Subcutaneous adipose tissue (tissue), 4 donors: ENCODE measurements around the gene USP10. TPM values are rescaled to one million over a fixed set of nuclear protein-coding genes. Genes with fewer than 3 reads are reported as not detected.

ENCODE experiments used
- CTCF ChIP-seq: fragments of 450-650 bp; IDR thresholded peaks from one replicate; pipeline ENCODE4 v1.5.1; 2016; ENCODE audit warnings: low read depth, mild to moderate bottlenecking, control low read depth, antibody characterized with exemption, moderate library complexity
- total RNA-seq, 4 donors: library from RNA; depleted of rRNA; stranded (reverse); fragments of >200 nt; gene quantifications; one replicate each; pipeline ENCODE4 v1.1.0, GENCODE V29; 2016

USP10 gene
- total RNA-seq, 4 donors from 2014 or later: 29.7 to 85.1 (median 43.5) TPM

GRCh38 chr16:84716740-84717139, 16.9 kb downstream of the USP10 start:
- TF ChIP-seq CTCF: no peak

- TF ChIP-seq CTCF: no peak
These were observed 17.7 kb downstream of the USP10 start for GRCh38 chr16:84717484-84717883.

- TF ChIP-seq CTCF: no peak
These were observed 20.4 kb downstream of the USP10 start for GRCh38 chr16:84720177-84720579.

DNA sequence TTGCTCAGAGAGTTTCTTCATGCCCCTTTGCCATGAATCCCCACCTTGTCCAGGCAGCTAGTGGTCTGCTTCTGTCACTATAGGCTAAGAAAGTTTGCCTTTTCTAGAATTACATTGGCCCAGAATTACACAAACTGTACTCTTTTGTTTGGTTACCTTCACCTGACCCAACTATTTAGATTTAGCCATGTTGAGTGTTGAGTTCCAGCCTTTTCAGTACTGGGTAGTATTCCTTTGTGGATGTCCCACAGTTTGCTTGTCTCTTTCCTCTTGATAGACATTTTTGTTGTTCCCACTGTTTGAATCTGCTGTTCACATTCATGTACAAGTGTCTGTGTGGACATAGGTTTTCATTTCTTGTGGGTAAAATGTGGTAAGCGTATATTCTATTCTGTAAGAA, 22.3 kb downstream of the USP10 start:
- TF ChIP-seq CTCF: no peak

DNA sequence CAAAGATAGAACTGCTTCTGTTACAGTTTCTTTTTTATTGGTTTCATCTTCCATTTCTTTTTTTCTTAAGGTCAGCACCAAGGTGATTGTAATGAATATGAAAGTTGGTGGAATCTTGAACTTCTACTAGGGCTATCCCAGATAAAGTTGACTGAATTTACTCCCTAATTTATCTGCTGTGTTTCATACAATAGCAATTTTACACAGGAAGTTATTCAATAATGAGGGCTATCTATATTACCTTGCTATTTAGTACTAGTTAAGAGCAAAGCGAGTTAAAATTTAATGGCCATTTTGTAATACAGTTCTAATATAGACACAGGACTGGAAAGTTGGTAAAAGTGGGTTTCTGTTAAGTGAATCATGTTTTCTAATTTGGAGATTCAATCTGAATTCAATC, 24.1 kb downstream of the USP10 start:
- no peak for TF ChIP-seq CTCF

DNA sequence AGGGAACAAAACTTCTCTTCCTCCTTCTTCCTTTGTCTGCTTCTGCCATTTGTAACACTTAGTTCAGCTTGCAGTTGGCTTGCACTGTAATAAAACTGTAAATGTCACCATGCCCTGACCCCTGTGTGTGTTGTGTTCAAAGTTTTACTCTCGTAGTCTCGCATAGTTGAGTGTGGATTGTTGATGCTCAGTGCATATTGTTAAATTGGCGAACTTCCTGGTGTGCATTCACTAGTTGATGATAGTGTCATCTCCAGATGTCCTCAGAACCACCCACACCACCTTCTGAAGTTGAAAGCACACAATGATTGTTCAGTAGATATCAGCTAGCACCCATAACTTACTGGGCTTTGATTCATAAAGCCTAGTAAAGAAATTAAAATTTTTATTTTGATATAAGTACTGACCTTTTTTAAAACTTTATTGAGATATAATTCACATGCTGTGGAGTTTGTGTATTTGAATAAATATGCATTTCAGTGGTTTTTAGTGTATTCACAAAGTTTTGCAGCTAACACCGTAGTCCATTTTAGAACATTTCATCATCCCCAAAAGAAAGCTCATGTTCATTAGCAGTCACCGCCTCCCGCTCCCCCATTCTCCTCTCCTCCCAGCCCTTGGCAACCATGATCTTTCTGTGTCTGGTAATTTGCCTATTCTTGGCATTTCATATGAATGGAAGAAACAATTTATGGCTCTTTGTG, 25.0 kb downstream of the USP10 start:
- no peak for TF ChIP-seq CTCF

- TF ChIP-seq CTCF: no peak
These were observed 25.8 kb downstream of the USP10 start for GRCh38 chr16:84725481-84726078.
